NCI-H774 (cell line): Measurements from ENCODE around the gene DIPK1A.
"Not testable (repeated sequence)": the region's sequence is repeated elsewhere in the genome, so short reads cannot be mapped to it uniquely, and the experiment has no call there.

Source experiments
- DNase-seq: peaks from one replicate; lab custom pipeline; 2025; lab: John Stamatoyannopoulos, UW

Gene DIPK1A

DNA sequence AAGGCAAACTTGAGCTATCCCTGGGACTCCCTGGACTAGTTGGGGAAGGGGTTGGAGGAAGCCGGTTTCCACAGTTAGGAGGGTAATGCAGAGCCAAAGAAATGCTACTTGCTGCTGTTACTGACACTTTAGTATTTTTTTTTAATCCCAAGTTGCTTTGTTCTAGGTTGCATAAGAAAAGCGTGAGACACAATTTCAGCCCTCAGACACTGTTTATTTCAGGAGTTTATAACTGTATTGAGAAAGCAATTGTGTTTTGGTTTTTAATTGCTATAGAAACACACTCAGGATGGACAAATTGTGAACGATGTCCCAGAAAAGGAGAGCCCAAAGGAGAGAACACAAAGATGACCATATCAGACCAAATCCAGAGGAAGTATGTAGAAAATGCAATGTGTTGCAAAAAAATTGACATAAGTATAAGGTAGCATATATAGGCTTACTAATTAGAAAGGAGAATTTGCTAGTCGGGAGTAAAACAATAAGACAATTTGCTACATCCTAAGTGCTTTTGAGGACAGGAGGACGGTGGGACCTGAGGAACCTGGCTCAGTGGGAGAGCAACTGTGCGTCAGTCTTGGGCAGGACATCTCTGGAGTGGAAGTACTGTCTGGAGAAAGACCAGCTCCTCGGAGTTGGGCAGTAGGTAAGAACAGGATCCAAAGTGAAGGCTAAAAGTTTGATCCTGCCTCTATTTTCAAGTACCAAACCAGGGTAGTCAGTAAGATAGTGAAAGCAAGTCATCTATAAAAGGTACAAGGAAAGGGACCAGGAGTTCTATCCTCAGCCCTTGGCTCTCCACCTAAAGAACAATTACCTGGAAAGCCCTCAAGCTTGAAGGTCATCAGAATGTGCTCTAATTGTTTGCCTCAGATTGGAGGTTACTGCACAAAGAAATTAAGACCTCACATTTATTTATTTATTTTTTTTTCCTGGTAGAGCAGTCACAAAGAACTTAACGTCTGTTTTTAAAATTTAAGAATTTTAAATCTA, 39.9 kb downstream of the DIPK1A start:
- no peak for DNase-seq

DNA sequence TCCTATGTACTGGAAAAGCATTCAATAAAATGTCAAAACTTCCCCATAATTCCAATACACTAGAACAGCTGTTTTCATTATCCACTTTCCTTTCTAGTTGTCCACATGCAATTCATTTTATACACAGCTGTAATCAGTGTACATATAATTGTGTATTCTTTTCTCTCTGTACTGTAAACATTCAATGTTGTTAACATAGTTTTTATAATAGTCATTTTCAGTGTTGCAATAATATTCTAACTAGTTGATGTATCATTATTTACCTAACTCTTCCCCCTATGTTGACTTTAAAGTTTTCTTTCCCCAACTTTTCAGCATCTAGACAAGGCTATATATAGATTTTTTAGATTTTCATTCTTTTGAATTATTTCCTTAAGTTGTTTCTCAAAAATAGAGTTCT, 44.4 kb downstream of the DIPK1A start:
- no peak for DNase-seq

DNA sequence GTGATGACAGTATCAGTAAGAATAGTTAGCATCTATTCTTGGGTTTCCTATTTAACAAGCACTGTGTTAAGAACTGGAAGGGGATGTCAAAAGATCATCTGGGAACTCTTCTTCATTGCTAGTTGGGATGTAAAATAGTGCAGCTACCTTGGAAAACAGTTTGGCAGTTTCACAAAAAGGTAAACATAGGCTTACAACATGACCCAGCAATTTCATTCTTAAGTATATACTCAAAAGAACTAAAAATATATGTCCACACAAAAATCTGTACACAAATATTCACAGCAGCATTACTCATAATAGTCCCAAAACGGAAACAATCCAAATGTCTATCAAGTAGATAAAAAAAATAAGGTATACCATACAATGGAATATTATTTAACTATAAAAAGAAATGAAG, 45.7 kb downstream of the DIPK1A start:
- DNase-seq = no peak

DNA sequence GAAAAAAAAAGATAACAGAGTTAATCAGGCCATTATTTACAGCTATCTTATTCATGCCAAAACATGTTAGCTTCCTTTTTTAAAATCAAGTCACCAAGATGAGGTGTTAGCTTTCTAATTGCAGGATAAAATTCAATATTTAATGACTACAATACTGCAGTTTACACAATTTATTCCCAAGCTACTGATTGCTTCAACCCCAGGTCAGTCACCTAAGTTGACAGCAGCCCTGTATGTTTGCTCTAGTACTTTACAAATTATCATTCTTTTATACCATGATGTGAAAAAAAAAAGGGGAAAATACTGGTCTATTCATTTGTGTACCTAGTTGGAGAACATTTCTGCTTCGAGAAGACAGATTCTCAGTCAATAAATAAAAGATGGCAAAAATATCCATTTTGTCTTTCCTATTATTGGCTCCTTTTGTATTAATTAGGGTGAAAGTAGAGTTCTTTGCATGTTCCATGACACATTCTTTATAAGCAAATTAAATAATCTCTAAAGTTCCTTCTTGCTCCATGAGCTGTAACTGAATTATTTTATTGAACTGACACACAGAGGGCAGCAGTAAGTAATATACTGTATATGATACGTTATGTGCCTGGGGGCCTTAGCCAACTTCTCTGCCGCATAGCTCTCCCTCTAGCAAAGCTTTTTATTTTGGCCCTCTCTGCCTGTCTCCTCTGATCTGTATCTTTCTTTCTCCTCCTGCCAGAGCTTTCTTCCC, 48.0 kb downstream of the DIPK1A start:
- no peak for DNase-seq

DNA sequence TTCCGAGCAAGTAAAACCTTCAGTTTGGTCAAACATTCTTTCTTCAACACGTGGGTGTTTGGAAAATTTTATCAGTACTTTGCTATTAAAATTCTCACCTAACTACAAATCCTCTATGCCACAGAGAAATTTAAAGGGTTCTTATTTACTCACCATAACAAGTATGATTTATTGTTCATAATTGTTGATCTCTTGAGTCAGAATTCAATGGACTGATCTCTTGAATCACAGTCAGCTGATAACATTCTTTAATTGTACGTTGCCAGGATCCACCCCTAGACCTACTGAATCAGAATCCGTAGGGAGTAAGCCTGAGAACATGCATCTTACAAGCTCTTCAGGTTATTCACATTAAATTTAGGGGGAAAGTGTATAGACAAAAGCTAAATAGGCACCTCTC, 51.2 kb downstream of the DIPK1A start:
- no peak for DNase-seq

DNA sequence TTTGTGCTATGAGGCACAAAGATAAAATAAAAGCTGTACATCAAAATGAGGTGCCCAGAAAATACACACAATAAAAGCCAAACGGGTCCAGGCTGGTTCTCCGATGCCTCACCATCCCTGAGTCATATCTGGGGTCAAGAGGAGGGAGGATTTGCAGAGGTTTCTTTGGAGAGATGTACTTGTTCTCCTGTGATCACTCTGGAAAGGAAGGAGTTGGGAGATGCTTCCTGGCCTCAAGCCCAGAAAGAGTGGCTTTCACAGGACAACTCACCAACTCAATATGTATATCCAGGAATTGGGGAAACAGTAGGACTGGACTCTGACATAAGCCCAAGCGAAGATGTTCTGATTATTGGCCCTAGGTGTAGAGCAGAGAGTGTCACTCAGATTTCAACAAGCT, 51.9 kb downstream of the DIPK1A start:
- DNase-seq = no peak

DNA sequence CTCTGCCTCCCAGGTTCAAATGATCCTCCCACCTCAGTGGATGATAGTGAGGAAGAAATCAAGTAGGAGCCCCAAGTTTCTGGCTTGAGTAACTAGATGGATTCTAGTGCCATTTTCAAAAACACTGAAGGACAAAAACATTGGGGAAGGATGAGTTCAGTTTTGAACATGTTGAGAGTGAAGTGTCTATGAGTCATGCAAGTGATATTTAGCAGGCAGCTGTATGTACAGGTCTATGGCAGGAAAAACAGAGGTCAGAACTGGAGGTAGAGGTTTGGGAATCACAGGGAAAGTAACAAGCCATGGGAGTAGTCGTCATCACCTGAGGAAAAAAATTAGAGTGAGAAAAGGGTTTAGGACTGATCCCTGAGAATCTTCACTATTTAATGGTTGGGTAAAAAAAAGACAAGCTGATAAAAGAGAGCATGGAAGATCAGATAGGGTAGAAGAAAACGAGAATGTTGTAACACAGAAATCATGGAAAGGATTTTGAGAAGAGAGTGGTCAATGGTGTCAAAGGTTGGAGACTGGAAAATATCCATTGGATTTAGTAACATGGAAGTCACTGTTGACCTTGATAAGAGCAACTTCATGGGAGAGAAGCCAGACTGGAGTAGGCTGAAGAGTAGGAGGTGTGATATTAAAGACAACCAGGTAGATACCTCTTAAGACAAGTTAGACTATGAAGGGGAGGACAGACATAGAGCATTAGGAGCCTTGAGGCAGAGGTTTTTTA, 53.1 kb downstream of the DIPK1A start:
- DNase-seq = no peak

DNA sequence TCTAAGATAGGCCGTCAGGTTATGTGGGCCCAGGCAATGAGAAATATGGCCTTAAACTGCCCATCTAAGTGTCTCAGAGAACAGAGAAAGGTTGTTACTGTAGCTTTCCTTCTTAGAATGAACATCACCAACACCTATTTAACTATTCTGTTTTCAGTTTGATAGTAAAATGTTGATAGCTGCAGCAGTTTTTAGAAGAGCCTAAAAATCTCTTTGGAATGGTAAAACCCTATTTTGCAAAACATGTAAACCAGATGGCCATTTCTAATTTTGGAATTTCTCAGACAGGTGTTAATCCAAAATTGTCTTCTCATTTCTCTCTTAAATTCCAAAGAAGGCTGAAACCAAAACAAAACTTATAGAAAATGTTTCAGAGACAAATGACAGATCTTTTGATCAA, 57.5 kb downstream of the DIPK1A start:
- DNase-seq = no peak

DNA sequence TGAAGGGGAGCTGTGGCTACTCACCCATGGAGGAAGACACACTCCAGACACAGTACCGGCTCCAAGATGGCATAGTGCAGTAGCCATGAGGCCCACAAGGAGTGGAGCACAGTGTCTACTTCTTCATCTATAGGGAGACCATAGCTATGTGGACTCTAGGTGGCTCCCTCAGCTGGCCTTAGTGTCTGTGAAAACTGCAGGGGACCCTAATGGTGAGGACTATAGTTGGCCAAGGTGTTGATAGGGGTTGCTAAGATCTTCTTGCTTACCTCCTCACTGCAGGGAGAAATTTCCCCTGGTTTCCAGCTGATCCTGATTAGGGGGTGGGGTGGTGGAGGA, 58.9 kb downstream of the DIPK1A start:
- no peak for DNase-seq

DNA sequence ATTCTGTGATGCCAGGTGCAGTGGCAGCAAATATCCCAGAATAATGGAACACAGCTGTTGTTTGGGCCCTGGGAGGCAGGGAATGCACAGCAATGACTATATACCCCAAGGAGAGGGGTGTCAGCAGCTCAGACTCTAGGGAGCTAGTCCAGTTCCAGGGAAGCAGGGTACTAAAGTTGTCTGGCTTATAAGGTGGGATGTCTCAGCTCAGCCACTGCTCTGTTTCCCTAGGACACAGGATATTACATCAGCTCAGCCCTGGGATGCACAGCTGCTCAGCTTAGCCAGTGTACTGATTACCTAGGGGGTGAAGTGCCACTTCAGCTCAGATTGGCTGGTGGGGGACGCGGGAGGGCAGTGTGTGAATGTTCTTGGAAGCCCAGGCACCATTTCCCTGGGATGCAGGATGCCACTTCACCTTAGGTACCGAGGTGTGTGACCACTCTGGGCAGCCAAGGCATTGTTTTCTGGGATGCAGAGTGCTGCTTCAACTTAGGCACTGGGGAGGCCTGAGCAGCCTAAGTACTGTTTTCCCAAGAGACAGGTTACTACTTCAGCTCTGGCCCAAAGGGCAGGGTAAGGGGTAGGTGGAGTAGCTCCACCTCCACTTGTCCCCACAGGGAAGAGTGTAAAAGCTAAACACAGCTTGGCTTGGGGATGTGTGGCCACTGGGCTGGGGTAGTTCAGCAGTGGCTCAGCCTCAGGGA, 59.4 kb downstream of the DIPK1A start:
- DNase-seq = peak; percentile 40

DNA sequence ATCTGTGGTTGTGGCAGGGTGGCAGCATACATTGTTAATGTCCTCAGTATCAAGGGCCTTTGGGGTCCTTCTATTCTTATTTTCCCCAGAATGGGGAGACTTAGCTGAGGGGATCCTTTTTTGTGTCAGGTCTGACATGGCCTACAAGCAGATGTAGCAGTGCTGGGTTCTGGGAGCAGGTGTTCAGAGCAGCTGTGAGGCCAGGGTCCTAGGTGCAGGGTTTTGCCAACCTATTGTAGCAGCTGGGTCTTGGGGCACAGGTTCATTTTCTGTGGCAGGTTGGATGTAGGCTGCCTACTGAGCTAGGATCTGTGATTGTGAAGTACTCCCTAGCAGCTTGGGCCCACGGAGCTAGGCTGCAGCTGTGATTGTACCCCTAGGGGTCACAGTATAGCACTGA, 60.1 kb downstream of the DIPK1A start:
- no peak for DNase-seq

DNA sequence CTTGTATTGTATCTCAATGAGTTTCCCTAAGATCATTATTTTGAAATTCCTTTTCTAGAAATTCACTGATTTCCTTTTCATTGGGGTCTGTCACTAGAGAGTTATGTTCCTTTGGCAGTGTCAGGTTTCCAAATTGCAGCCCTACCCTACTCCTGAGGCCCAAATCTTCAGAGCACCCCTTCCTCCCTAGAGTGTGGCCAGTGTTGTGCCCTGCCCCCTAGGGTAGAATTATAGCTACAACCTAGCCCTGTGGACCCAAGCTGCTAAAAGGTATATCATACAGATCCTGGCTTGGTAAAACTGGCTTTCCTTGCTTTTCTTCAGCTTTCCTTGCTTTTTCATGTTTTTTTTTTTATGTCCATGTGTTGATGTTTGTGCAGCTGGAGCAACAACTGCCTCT, 60.7 kb downstream of the DIPK1A start:
- no peak for DNase-seq

DNA sequence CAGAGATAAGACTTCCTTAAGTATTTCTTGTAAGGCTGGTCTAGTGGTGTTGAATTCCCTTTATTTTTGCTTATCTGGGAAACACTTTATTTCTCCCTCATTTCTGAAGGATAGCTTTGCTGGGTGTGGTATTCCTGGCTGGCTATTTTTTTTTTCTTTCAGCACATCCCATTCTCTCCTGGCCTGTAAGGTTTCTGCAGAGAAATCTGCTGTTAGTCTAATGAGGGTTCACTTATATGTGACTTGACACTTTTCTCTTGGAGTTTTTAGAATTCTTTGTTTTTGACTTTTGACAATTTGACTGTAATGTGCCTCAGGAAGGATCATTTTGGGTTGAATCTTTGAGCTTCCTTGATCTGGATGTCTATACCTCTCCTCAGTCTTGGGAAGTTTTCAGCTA, 61.5 kb downstream of the DIPK1A start:
- DNase-seq = no peak

DNA sequence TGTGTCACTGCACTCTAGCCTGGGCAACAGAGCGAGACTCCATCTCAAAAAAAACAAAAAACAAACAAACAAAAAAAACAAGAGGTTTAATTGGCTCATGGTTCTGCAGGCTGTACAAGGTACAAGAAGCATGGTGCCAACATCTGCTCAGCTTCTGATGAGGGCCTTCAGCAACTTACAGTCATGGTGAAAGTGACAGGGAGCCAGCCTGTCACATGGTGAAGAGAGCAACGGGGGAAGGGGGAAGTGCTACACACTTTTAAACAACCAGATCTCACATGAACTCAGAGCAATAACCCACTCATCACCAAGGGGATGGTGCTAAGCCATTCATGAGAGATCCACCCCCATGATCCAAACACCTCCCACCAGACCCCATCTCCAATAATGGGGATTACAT, 63.2 kb downstream of the DIPK1A start:
- not testable (repeated sequence) for DNase-seq

DNA sequence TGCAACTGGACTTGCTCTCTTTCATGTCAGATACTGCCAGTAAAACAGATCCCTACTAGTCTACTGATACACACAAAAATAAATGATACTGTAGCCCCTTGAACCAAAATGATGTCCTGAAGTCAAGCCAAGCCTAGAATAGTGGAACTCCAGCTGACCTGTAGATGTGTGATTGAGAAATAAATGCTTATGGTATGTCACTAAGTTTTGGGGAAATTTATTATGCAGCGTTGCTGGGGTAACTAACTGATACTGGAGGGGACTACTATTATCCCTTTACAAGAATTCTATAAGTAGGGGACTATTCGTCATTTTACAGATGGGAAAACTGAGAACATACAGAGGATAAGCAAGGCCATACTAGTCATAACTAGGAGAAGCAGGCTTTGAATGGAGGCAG, 73.8 kb downstream of the DIPK1A start:
- DNase-seq = no peak

DNA sequence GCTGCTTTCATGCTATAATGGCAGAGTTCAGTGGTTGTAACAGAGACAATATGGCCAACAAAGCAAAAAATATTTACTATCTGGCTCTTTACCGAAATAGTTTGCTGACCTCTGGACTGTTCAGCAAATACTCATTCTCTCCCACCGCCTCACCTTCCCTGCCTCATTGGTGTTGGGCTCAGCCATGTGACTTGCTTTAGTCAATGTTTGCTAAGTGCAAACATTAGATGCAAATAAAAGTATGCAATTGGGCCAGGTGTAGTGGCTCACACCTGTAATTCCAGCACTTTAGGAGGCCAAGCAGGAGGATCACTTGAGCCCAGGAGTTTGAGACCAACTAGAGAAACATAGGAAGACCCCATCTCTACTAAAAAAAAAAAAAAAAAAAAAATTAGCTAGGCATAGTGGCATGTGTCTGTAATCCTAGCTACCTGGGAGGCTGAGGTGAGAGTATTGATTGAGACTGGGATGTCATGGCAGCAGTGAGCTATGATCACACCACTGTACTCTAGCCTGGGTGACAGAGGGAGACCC, 74.3 kb downstream of the DIPK1A start:
- DNase-seq = peak; percentile 89

DNA sequence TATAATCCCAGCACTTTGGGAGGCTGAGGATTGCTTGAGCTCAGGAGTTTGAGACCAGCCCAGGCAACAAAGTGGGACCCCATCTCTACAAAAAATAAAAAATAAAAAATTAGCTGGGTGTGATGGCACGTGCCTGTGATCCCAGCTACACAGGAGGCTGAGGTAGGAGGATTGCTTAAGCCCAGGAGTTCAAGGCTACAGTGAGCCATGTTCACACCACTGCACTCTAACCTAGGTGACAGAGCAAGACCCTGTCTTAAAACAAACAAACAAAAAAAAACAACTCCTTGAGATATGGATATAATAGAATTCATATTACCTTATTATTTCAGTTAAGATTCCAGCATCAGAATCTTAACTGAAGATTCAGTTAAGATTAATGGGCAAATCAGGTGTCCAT, 77.1 kb downstream of the DIPK1A start:
- no peak for DNase-seq

DNA sequence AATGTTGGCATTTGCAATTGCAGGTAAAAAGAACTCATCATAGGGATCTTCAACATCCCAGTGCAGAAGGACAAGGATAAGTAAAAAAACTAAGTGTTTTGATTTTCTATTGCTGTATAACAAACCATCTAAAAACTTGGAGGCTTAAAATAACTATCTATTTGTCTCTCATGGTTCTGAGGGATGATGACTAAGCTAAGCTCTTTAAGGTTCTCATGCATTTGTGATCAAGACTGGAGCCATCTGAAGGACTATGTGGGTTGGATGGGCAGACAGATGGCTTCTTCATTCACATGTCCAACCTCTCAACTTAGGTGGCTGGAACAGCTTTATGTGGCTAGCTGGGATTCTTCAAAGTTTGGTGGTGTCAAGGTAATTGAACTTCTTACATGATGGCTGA, 78.0 kb downstream of the DIPK1A start:
- DNase-seq = no peak

DNA sequence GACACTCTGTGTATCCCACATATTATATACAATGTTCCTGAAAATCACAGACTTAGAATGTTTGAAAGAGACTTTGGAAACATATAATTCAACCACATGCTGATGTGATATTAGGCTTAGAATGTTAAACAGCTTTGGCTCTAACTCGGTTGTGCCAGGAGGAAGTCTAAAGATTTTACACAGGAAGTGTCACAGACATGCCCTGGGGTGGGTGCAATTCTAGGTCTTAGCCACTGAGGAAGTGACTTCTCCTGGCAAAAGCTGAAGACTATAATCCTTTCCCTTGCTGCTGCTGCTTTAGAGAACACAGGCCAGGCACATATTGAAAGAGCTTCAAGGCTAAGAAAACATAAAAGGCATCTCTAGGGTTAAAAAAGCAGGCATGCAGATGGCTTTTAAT, 78.4 kb downstream of the DIPK1A start:
- DNase-seq = no peak

DNA sequence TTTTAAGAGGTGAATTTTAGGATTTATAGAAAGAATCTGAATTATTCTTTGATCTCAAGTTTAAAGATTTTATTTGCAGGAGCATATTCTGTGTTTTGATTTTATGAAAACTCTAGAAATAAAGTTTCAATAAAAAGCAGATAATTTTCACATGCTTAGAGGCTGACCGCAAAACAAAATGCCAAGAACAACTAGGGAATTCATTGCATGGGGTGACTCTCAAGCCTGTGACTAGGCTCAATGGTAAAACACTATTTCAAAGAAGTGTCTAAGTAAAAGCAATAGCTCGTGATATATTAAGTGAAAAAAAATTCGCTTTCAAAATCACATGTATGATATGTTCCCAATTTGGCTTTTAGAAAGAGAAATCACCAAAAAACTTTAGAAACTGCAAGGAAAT, 79.9 kb downstream of the DIPK1A start:
- no peak for DNase-seq

DNA sequence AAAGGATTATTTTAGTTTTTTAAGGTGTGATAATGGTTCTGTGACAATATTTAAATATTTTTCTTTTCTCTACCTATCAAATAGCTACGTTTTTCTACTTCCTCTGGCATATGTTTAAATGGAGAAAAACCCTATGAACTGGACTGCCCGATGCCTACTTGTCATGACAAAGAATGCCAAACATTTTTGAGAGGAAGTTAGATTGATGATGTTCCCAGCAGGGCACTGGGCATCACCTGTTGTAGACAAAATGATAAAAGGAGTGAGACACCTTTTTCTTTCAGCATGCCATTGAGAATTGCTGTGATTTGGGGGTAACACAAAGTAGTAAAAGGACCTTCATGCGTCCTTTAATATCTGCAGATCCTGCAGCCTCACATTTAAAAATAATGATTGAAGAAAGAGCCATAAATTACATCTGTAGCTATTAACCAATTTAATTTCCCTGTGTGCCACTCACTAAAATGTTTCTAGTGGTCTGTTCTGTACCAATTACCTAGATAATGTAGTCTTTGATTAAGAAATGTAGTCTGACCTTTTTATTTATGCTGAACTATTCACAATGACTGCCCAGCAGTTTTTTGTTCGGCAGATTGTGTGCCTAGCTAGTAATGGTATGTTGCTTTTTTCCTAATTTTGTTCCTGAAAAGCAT, 81.8 kb downstream of the DIPK1A start:
- no peak for DNase-seq
